ENCODE measurements around the gene SPATA33. TPM values are rescaled to one million over a fixed set of nuclear protein-coding genes. Genes with fewer than 3 reads are reported as not detected.

Gene SPATA33
- total RNA-seq, result 7.5 and 9.9 TPM in 2 replicates

GRCh38 chr16:89657442-89658220 is at the start of gene SPATA33, which contains the start of gene CHMP1A:
Gene SPATA33 (plus strand): TSS chr16:89657836. CDS start chr16:89657912, 76 bp downstream.
Gene CHMP1A (minus strand): TSS chr16:89657708. CDS start chr16:89657588, 120 bp downstream.

GRCh38 chr16:89613231-89613953 is 44.2 kb upstream of the SPATA33 start, which contains the start of gene DPEP1:
Gene DPEP1 (plus strand): TSS chr16:89613642. CDS start chr16:89630411, 16,769 bp downstream.

GRCh38 chr16:89686520-89687091 is 29.0 kb downstream of the SPATA33 start, which contains the start of gene CDK10:
Gene CDK10 (plus strand): TSS chr16:89686689. CDS start chr16:89686711, 22 bp downstream.

GRCh38 chr16:89701425-89702406 is 44.1 kb downstream of the SPATA33 start, which contains the start of gene SPATA2L:
Gene SPATA2L (minus strand): TSS chr16:89701705. CDS start chr16:89701232, 473 bp downstream.

Other genes starting within 250 kb of the SPATA33 start
- 74.6 and 78.3 TPM in 2 replicates for gene ANKRD11, start 167.3 kb upstream of the SPATA33 start, total RNA-seq
- gene SPG7, start 149.4 kb upstream of the SPATA33 start, total RNA-seq, result 113 and 119 TPM in 2 replicates
- 5,235 and 7,154 TPM in 2 replicates for gene RPL13, start 97.2 kb upstream of the SPATA33 start, total RNA-seq
- 60.1 and 66.8 TPM in 2 replicates for gene CPNE7, start 82.1 kb upstream of the SPATA33 start, total RNA-seq
- 1.5 and 29.3 TPM in 2 replicates for gene DPEP1, start 44.2 kb upstream of the SPATA33 start, total RNA-seq
- 82.9 and 106 TPM in 2 replicates for gene CHMP1A, start 128 bp upstream of the SPATA33 start, total RNA-seq
- 74.3 and 76.7 TPM in 2 replicates for gene CDK10, start 28.9 kb downstream of the SPATA33 start, total RNA-seq
- 8.1 and 20.7 TPM in 2 replicates for gene SPATA2L, start 43.9 kb downstream of the SPATA33 start, total RNA-seq
- gene VPS9D1, start 63.1 kb downstream of the SPATA33 start, total RNA-seq, result 5.4 and 22.3 TPM in 2 replicates
- gene ZNF276, start 63.7 kb downstream of the SPATA33 start, total RNA-seq, result 11.7 and 24.8 TPM in 2 replicates
- gene FANCA, start 158.8 kb downstream of the SPATA33 start, total RNA-seq, result 7.7 and 38.1 TPM in 2 replicates
- 1.5 and 5.8 TPM in 2 replicates for gene SPIRE2, start 170.6 kb downstream of the SPATA33 start, total RNA-seq
- gene TCF25, start 215.8 kb downstream of the SPATA33 start, total RNA-seq, result 103 and 206 TPM in 2 replicates

Measured in mesangial cell (primary cell).